Natural killer cell (primary cell): Measurements from ENCODE around the gene DIRAS3. TPM values are rescaled to one million over a fixed set of nuclear protein-coding genes. Genes with fewer than 3 reads are reported as not detected.

Experiments used
- ATAC-seq, 3 donors: fragments of 150-1000 bp in 2 of 3; fragments of 200-7000 bp in 1 of 3; cut with Tn5 transposase; 1 replicate in 1 of 3; 2 replicates in 2 of 3; pipeline ENCODE4 v1.10.0; 2021; ENCODE audit warnings: mild to moderate bottlenecking in 2 of 3, moderate library complexity in 2 of 3
- DNase-seq, 2 donors: peaks; one replicate each; pipeline versions ENCODE4 v3.0.0 to v3.0.0-alpha.2; 2013 to 2021; ENCODE audit warnings: mixed read lengths in 1 of 2
- H3K27ac ChIP-seq: one replicate; pipeline ENCODE4 v1.5.1; 2013; ENCODE audit warnings: mild to moderate bottlenecking, low read length
- H3K27me3 ChIP-seq: one replicate; pipeline ENCODE4 v1.6.1; 2013; ENCODE audit warnings: low read length; ENCODE audit not compliant: control insufficient read depth, insufficient read depth
- H3K36me3 ChIP-seq: one replicate; pipeline ENCODE4 v1.6.1; 2013; ENCODE audit warnings: low read length; ENCODE audit not compliant: control insufficient read depth, insufficient read depth
- H3K4me1 ChIP-seq: one replicate; pipeline ENCODE4 v1.6.1; 2013; ENCODE audit warnings: low read length; ENCODE audit not compliant: control insufficient read depth, insufficient read depth
- H3K4me3 ChIP-seq: one replicate; pipeline ENCODE4 v1.5.1; 2013; ENCODE audit warnings: low read length
- H3K9me3 ChIP-seq: one replicate; pipeline ENCODE4 v1.6.1; 2013; ENCODE audit warnings: low read length; ENCODE audit not compliant: control insufficient read depth, insufficient read depth
- H3K27ac Mint-ChIP-seq, 2 donors: one replicate each; pipeline ENCODE4 v1.8.0; 2022; ENCODE audit warnings: mild to moderate bottlenecking in 2 of 2, mixed read lengths in 2 of 2, moderate library complexity in 1 of 2
- H3K27me3 Mint-ChIP-seq, 2 donors: one replicate each; pipeline ENCODE4 v1.8.0; 2022; ENCODE audit warnings: low read depth in 2 of 2, mixed read lengths in 2 of 2
- H3K36me3 Mint-ChIP-seq: one replicate; pipeline ENCODE4 v1.8.0; 2022; ENCODE audit warnings: mixed read lengths
- H3K4me1 Mint-ChIP-seq, 2 donors: one replicate each; pipeline ENCODE4 v1.8.0; 2022; ENCODE audit warnings: mixed read lengths in 2 of 2
- H3K4me3 Mint-ChIP-seq: one replicate; pipeline ENCODE4 v1.8.0; 2022; ENCODE audit warnings: mild to moderate bottlenecking, moderate library complexity, mixed read lengths
- H3K9me3 Mint-ChIP-seq, 2 donors: one replicate each; pipeline ENCODE4 v1.8.0; 2022; ENCODE audit warnings: mixed read lengths in 2 of 2
- WGBS: methylation state at CpG from one replicate; pipeline ENCODE4 v1.1.7; 2013; ENCODE audit warnings: missing lambda C conversion rate; ENCODE audit not compliant: insufficient coverage; 5-methylcytosine and 5-hydroxymethylcytosine counted together
- intact Hi-C: fragments of 100-400 bp; cut with micrococcal nuclease; formaldehyde crosslinking; loops from one replicate; pipeline ENCODE4 v1.14.2; 2022
- total RNA-seq, 4 donors: library from RNA; stranded (reverse); fragments of 120-200 nt in 1 of 4; gene quantifications; one replicate each; pipeline versions ENCODE4 v1.2.3 to v1.2.4, GENCODE V29; 2013 to 2022
- TF ChIP-seq, protein P1 (sequence below): fragments of 200-600 bp; IDR thresholded peaks from one replicate; pipeline ENCODE4 v1.8.0; 2022; ENCODE audit warnings: antibody characterized with exemption

DIRAS3 gene
- total RNA-seq, 3 donors from 2014 or later (not counting 1 experiment from before 2014, with no cell fraction given) = not detected

DNA sequence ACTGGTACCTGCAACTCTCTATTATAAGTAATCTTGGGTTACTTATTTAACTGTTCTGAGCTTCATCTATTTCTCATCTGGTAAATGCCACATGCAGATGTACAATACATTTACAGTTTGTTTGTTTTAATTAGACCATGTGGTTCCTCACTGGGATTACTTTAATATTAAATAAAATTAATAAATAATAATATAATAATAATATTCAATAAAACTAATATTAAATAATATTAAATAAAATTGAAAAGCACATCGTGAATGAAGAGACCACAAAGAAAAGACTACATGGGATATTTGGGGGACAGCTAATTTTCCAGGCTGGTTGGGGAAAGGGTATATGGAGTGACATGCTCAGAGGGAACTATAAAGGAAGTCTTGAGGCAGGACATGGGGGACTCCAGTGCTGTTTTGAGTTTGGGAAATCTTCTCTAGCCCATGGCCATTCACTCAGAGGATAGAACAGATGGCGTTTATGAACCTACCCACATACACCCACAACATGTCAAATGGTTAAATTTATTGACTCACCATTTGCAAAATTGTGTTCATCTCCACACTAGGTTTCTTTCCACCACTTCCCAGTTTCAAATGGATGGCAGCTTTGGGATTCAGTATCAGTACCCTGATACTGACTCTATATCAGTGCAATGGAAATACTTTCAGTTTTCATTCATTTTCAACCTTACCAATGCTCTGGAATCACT lies 25.6 kb downstream of the DIRAS3 start:
- DNase-seq = no peak
- intact Hi-C loops = no loop called here
- H3K27ac ChIP-seq = no peak overlapping the region
- Mint-ChIP-seq H3K27me3 (peaks cover 0 to 3% of the 10 kb centered on the region in 2 donors), H3K4me3 (no peak overlapping the region), H3K4me1 (no peaks in the 10 kb centered on the region), H3K36me3 (no peaks in the 10 kb centered on the region), H3K9me3 (peaks cover 0 to 9% of the 10 kb centered on the region in 2 donors), H3K27ac (no peak overlapping the region)
- TF ChIP-seq, protein P1, sequence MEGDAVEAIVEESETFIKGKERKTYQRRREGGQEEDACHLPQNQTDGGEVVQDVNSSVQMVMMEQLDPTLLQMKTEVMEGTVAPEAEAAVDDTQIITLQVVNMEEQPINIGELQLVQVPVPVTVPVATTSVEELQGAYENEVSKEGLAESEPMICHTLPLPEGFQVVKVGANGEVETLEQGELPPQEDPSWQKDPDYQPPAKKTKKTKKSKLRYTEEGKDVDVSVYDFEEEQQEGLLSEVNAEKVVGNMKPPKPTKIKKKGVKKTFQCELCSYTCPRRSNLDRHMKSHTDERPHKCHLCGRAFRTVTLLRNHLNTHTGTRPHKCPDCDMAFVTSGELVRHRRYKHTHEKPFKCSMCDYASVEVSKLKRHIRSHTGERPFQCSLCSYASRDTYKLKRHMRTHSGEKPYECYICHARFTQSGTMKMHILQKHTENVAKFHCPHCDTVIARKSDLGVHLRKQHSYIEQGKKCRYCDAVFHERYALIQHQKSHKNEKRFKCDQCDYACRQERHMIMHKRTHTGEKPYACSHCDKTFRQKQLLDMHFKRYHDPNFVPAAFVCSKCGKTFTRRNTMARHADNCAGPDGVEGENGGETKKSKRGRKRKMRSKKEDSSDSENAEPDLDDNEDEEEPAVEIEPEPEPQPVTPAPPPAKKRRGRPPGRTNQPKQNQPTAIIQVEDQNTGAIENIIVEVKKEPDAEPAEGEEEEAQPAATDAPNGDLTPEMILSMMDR = no peak
- H3K27me3 ChIP-seq = no peaks in the 10 kb centered on the region
- no peaks in the 10 kb centered on the region for H3K4me1 ChIP-seq
- WGBS = 77% methylated on average over 2 of the region's 2 CpGs
- no peak for ATAC-seq
- no peak overlapping the region for H3K4me3 ChIP-seq
- no peaks in the 10 kb centered on the region for H3K9me3 ChIP-seq
- H3K36me3 ChIP-seq = no peaks in the 10 kb centered on the region

DNA sequence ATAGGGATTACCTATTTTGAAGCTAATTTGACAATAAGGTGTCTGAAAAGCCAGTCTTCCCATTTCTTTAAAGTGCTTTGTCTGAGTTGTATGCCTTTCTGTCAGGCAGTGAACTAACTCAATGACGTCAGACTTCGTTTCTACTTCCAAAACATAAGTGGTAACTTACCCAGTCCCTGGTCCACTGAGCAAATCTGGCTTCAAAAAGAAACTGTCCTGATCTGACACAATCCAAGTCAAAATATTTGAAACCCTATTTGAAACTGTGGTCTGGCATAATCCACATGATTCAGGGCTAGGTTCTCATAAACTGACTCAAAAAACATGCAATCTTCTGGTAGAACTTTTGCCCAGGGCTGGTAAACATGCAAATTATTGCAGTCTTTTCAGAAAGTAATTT lies 34.0 kb downstream of the DIRAS3 start:
- no peaks in the 10 kb centered on the region for H3K27me3 ChIP-seq
- H3K36me3 ChIP-seq = no peaks in the 10 kb centered on the region
- Mint-ChIP-seq H3K4me3 (no peak overlapping the region), H3K36me3 (no peaks in the 10 kb centered on the region), H3K4me1 (no peaks in the 10 kb centered on the region), H3K27me3 (no peaks in the 10 kb centered on the region), H3K27ac (no peak overlapping the region), H3K9me3 (no peaks in the 10 kb centered on the region)
- WGBS = 87% methylated on average over 2 of the region's 2 CpGs
- ATAC-seq = no peak
- intact Hi-C loops = no loop called here
- no peak for DNase-seq
- H3K27ac ChIP-seq = no peak overlapping the region
- no peak overlapping the region for H3K4me3 ChIP-seq
- no peaks in the 10 kb centered on the region for H3K4me1 ChIP-seq
- H3K9me3 ChIP-seq = no peaks in the 10 kb centered on the region
- TF ChIP-seq, protein P1 = no peak

DNA sequence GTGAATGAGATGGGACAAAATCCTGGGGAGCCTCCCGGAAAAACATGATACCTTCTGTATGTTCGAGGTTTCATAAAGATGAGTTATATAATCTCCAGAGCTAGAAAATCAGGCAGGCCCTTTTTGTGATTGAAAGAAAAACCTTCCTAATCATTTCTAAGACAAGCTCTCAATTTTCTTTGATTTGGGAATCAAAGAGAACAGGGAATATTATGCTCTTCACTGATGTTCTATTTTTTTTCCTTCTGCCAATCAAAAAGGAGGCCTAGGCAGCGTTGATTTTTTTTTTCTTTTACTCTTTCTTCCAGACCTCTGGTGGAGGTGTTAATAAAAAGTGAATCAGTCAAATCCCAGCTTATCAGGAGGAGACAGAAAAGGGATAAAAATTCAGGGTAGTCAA lies 34.5 kb downstream of the DIRAS3 start:
- intact Hi-C loops = no loop called here
- no peak overlapping the region for H3K27ac Mint-ChIP-seq
- no peaks in the 10 kb centered on the region for H3K36me3 ChIP-seq
- TF ChIP-seq, protein P1 = no peak
- no peaks in the 10 kb centered on the region for H3K9me3 Mint-ChIP-seq
- H3K4me1 Mint-ChIP-seq = no peaks in the 10 kb centered on the region
- H3K27ac ChIP-seq = no peak overlapping the region
- ATAC-seq = no peak
- no peaks in the 10 kb centered on the region for H3K27me3 ChIP-seq
- H3K4me3 ChIP-seq = no peak overlapping the region
- no peak overlapping the region for H3K4me3 Mint-ChIP-seq
- WGBS = 100% methylated on average over 2 of the region's 3 CpGs
- H3K4me1 ChIP-seq = no peaks in the 10 kb centered on the region
- no peak for DNase-seq
- no peaks in the 10 kb centered on the region for H3K36me3 Mint-ChIP-seq
- no peaks in the 10 kb centered on the region for H3K27me3 Mint-ChIP-seq
- H3K9me3 ChIP-seq = no peaks in the 10 kb centered on the region

- Mint-ChIP-seq H3K4me1 (no peaks in the 10 kb centered on the region), H3K9me3 (no peaks in the 10 kb centered on the region), H3K4me3 (no peak overlapping the region), H3K27me3 (no peaks in the 10 kb centered on the region), H3K36me3 (no peaks in the 10 kb centered on the region), H3K27ac (no peak overlapping the region)
- no peaks in the 10 kb centered on the region for H3K36me3 ChIP-seq
- TF ChIP-seq, protein P1 = no peak
- intact Hi-C loops = no loop called here
- 100% methylated on average over 1 of the region's 2 CpGs for WGBS
- no peaks in the 10 kb centered on the region for H3K4me1 ChIP-seq
- DNase-seq (no peak), ATAC-seq (no peak)
- no peaks in the 10 kb centered on the region for H3K27me3 ChIP-seq
- no peak overlapping the region for H3K27ac ChIP-seq
- H3K4me3 ChIP-seq = no peak overlapping the region
- H3K9me3 ChIP-seq = no peaks in the 10 kb centered on the region
These were observed 35.1 kb downstream of the DIRAS3 start for GRCh38 chr1:68015369-68015768.
